ENCODE data around the gene MYH14.

The MYH14 gene

DNA sequence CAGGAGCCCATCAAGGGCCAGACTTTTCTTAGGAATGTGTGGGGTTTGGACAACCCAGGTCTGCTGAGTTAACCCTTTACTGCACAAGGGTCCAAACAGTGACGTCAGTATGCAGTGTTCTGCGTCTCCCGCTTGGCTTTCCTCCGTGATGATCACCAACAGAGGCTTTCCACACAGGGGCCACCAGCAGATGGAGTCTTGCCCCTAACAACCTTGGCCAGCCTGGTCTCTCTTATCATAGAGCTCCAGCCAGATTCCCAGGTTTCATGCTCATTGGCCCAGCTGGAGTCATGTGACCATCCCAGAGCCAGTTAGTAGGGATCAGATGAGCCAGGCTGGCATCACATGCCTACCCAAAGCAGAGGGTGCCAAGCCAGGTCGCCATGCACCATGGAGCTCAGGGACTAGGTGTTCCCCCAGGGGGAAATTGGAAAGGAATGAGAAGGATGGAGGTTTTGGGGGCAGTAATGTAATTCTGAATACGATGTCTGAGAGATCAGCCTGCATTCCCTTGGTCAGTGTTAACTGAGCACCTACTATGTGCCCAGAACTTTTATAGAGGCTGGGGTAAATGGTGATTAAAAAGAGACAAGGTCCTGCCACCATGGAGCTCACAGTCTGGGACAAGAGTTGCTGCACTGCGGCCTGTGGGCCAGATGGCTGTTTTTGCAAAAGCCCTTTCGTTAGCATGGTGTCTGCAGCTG is 61.2 kb downstream of the MYH14 start:
- DNase-seq: no peak

GRCh38 chr19:50266041-50266440 is 62.6 kb downstream of the MYH14 start:
- DNase-seq: no peak

- DNase-seq: no peak
Measured at GRCh38 chr19:50266896-50267295, 63.5 kb downstream of the MYH14 start.

GRCh38 chr19:50268041-50268440 is 64.6 kb downstream of the MYH14 start:
- DNase-seq: no peak

DNA sequence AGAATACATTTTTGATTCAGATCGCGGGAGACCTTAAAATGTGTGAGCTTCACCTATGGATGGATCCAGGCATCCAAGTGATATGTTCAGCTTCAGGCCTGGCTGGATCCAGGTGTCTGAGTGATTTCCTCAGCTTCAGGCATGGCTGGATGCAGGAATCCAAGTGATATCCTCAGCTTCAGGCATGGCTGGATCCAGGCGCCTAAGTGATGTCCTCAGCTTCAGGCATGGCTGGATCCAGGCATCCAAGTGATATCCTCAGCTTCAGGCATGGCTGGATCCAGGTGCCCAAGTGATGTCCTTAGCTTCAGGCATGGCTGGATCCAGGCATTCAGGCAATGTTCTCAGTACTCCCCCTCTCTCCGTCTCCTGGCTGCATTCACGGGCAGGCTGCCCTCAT is 65.1 kb downstream of the MYH14 start:
- DNase-seq: no peak

- DNase-seq: no peak
Measured at GRCh38 chr19:50269653-50270052, 66.2 kb downstream of the MYH14 start.

GRCh38 chr19:50272263-50272897 is 69.0 kb downstream of the MYH14 start:
- DNase-seq: no peak

DNA sequence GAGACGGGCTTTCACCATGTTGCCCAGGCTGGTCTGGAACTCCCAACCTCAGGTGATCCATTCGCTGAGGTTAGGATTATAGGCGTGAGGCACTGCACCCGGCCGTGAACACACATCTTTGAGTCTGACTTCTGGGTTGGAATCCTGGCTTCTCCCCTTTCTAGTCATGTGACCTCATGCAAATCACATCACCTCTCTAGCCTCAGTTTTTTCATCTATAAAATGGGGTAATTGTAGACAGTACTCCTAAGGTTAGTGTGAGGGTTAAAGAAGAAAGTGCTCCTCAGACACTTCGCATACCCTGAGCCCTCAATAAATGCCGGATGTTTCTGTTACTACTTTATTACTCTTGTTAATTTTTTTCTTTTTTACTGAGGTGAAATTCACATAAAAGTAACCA is 70.4 kb downstream of the MYH14 start:
- DNase-seq: no peak

- DNase-seq: no peak
Measured at GRCh38 chr19:50275577-50276368, 72.4 kb downstream of the MYH14 start.

- DNase-seq: no peak
Measured at GRCh38 chr19:50276370-50277063, 73.1 kb downstream of the MYH14 start.

- no peak for DNase-seq
Measured at GRCh38 chr19:50277966-50278580, 74.7 kb downstream of the MYH14 start.

GRCh38 chr19:50280074-50280473 is 76.7 kb downstream of the MYH14 start:
- no peak for DNase-seq

GRCh38 chr19:50280983-50281382 is 77.6 kb downstream of the MYH14 start:
- DNase-seq: no peak

- DNase-seq: no peak
Measured at GRCh38 chr19:50281491-50281890, 78.1 kb downstream of the MYH14 start.

DNA sequence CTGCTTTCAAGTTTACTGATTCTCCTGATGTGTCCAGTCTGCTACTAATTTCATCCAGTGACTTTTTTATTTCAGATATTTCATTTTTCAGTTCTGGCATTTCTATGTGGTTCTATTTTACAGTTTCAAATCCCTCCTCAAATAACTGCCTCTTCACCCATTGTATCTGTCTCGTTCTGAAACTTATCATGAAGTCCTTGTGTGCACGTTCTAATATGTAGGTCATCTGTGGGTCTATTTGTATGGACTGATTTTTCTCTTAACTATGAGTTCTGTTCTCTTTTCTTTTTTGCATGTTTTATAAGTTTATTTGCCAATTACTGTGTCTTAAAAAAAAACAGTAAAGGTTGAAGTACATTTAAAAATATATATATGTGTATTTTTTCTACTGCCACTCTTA is 82.4 kb downstream of the MYH14 start:
- no peak for DNase-seq

DNA sequence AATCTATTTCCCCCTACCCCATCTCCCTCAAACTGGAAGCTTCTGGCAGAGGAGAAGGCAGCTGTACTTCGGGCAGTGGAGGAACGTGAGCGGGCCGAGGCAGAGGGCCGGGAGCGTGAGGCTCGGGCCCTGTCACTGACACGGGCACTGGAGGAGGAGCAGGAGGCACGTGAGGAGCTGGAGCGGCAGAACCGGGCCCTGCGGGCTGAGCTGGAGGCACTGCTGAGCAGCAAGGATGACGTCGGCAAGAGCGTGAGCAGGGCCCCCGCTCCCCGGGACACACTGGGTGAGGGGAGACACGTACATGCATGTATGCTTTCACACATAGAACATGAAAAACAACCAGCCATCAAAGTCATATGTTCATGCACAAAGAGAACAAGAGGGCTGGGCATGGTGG is 83.0 kb downstream of the MYH14 start:
- DNase-seq: no peak

GRCh38 chr19:50287331-50287730 is 83.9 kb downstream of the MYH14 start:
- no peak for DNase-seq

DNA sequence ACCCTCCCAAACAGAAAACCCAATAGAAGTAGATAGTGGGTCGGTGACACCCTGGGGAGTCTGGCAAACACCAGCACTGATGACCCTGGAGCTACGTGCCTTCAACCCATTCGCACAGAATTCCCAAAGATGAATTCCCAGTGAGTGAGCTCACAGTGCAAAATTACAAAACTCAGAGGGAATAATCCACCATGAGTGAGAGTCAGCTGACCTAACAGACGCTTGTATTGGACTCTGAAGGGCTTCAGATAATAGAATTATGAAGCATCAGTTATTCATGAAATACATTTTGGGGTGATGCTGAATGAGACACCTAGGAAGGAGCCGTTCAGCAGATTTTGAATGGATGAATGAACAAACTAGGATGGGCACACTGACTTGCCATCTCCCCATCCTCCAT is 85.5 kb downstream of the MYH14 start:
- no peak for DNase-seq

DNA sequence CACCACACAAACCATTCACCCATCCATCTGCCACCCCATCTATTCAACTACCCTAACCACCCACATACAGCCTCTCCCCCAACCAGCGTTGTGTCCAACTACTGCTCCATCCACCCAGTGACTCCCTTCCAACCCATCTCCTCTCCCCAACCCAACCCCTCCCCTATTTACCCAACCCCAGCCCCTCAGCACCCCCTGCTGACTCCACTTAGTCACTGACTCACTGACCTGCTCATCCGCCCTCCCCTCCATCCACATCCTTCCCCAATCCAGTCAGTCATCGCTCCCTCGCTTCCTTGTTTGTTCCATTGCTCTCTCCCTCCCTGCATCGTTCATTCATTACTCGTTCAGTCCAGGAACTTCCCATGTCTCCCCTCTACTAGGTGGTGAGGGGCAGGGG is 86.6 kb downstream of the MYH14 start:
- no peak for DNase-seq

GRCh38 chr19:50290775-50291174 is 87.4 kb downstream of the MYH14 start:
- no peak for DNase-seq

DNA sequence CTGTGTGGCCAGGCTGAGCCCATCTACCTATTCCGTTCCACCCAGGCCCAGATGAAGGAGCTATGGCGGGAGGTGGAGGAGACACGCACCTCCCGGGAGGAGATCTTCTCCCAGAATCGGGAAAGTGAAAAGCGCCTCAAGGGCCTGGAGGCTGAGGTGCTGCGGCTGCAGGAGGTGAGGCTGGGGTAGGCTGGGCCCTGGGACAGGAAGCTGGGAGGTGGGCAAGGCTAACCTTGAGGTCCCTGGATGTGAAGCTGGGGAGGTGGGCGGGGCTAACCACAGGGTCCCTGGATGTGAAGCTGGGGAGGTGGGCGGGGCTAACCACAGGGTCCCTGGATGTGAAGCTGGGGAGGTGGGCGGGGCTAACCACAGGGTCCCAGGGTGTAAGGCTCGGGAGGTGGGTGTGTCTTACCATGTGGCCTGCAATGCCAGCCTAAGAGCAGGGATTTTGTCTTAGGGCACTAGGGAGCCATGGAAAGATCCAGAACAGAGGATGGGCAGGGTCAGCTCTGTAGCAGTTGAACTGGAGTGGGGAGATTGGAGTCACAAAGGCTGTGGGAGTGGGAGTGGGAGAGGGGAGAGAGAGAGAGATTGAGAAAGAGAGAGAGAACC is 88.9 kb downstream of the MYH14 start:
- no peak for DNase-seq

- no peak for DNase-seq
Measured at GRCh38 chr19:50293263-50294004, 90.0 kb downstream of the MYH14 start.

Data from stimulated activated naive CD4-positive, alpha-beta T cell (primary cell).